Subcutaneous preadipocyte (primary cell): Measurements from ENCODE around the gene ACOT6. TPM values are rescaled to one million over a fixed set of nuclear protein-coding genes. Genes with fewer than 3 reads are reported as not detected.

ENCODE experiments used
- small RNA-seq: library from RNA; depleted of rRNA; stranded (forward); fragments of <200 nt; gene quantifications from one replicate; pipeline ENCODE3, GENCODE V24; 2012
- total RNA-seq: library from RNA; depleted of rRNA; stranded (reverse); fragments of >200 nt; gene quantifications from 2 replicates; pipeline ENCODE4 v1.2.3, GENCODE V29; 2012

ACOT6 gene
- not detected in 2 replicates for total RNA-seq

GRCh38 chr14:73612339-73613045, at the start of gene ACOT6:
ACOT6 (plus strand) TSS chr14:73612517; CDS start chr14:73612572, 55 bp downstream.

GRCh38 chr14:73569185-73569958, 42.9 kb upstream of the ACOT6 start, which contains the start of gene ACOT2:
ACOT2 (plus strand) TSS chr14:73569213; CDS start chr14:73569241, 28 bp downstream.

GRCh38 chr14:73591690-73592449, 20.4 kb upstream of the ACOT6 start, which contains the start of gene ACOT4:
ACOT4 (plus strand) TSS chr14:73591873; CDS start chr14:73591960, 87 bp downstream.

GRCh38 chr14:73644531-73645247, 32.4 kb downstream of the ACOT6 start, which contains the start of gene DNAL1:
DNAL1 (plus strand) TSS chr14:73644986; CDS start chr14:73645040, 54 bp downstream.

Small RNA genes lying within 50 kb of the gene (small RNA-seq; reads per million reads assigned to genes)
- not detected for gene RNU6-240P

Other genes starting within 250 kb of the ACOT6 start
- gene NUMB, start 154.0 kb upstream of the ACOT6 start, total RNA-seq = 44.1 and 59.8 TPM in 2 replicates
- 19.8 and 25.2 TPM in 2 replicates for gene RIOX1, start 121.6 kb upstream of the ACOT6 start, total RNA-seq
- gene ACOT1, start 75.4 kb upstream of the ACOT6 start, total RNA-seq = 3.7 and 7.0 TPM in 2 replicates
- gene HEATR4, start 53.6 kb upstream of the ACOT6 start, total RNA-seq = under 0.01 TPM in 1 of 2 replicates, not detected in the other
- 22.5 and 27.2 TPM in 2 replicates for gene ACOT2, start 43.3 kb upstream of the ACOT6 start, total RNA-seq
- gene ACOT4, start 20.6 kb upstream of the ACOT6 start, total RNA-seq = 0.20 and 0.73 TPM in 2 replicates
- 5.1 and 5.9 TPM in 2 replicates for gene DNAL1, start 32.5 kb downstream of the ACOT6 start, total RNA-seq
- gene PNMA1, start 101.9 kb downstream of the ACOT6 start, total RNA-seq = 21.7 and 26.4 TPM in 2 replicates
- gene PTGR2, start 239.3 kb downstream of the ACOT6 start, total RNA-seq = 4.8 and 6.8 TPM in 2 replicates